CD4-positive, alpha-beta T cell treated with Interleukin-17A for 4 hours (primary cell): ENCODE measurements around the gene CDCA4.
A peak's percentile ranks its signal among the peaks of the same experiment; 100 is the strongest.

ENCODE experiments used
- DNase-seq: peaks from one replicate; pipeline ENCODE4 v3.0.0-alpha.2; 2020; ENCODE audit warnings: mixed read lengths

CDCA4 gene

GRCh38 chr14:104984056-104984894, 36.6 kb downstream of the CDCA4 start:
- no peak for DNase-seq

- DNase-seq = no peak
These were observed 37.6 kb downstream of the CDCA4 start for GRCh38 chr14:104983231-104983721.

GRCh38 chr14:104982548-104983230, 38.2 kb downstream of the CDCA4 start:
- DNase-seq = no peak

- DNase-seq = no peak
These were observed 39.0 kb downstream of the CDCA4 start for GRCh38 chr14:104981699-104982541.

GRCh38 chr14:104980611-104981531, 40.0 kb downstream of the CDCA4 start:
- no peak for DNase-seq

GRCh38 chr14:104979758-104980610, 40.9 kb downstream of the CDCA4 start:
- no peak for DNase-seq

GRCh38 chr14:104978746-104979691, 41.9 kb downstream of the CDCA4 start:
- no peak for DNase-seq

- peak; percentile 60 for DNase-seq
These were observed 42.9 kb downstream of the CDCA4 start, which contains the start of gene AHNAK2 for GRCh38 chr14:104977681-104978653. TSS of gene AHNAK2 (minus strand) at chr14:104978374. CDS start at chr14:104978237, 137 bp downstream.

- DNase-seq = no peak
These were observed 43.7 kb downstream of the CDCA4 start for GRCh38 chr14:104977008-104977680.

- peak; percentile 91 for DNase-seq
These were observed 44.5 kb downstream of the CDCA4 start for GRCh38 chr14:104976198-104977007.

GRCh38 chr14:104975481-104976197, 45.2 kb downstream of the CDCA4 start:
- DNase-seq = peak; percentile 34

GRCh38 chr14:104974665-104975390, 46.1 kb downstream of the CDCA4 start:
- no peak for DNase-seq

- no peak for DNase-seq
These were observed 46.7 kb downstream of the CDCA4 start for GRCh38 chr14:104974146-104974541.

GRCh38 chr14:104973385-104974145, 47.3 kb downstream of the CDCA4 start:
- no peak for DNase-seq

- DNase-seq = no peak
These were observed 47.8 kb downstream of the CDCA4 start for GRCh38 chr14:104973135-104973384.
